Fibroblast of peridontal ligament (primary cell): ENCODE results near the gene JOSD1.

ENCODE experiments used
- DNase-seq: peaks from one replicate; pipeline ENCODE4 v3.0.0-alpha.2; 2010; ENCODE audit errors: extremely low read depth

Gene JOSD1

GRCh38 chr22:38713921-38714320 is 13.2 kb upstream of the JOSD1 start:
- DNase-seq: no peak

- DNase-seq: no peak
These were observed 11.9 kb upstream of the JOSD1 start for GRCh38 chr22:38712486-38713207.

- no peak for DNase-seq
These were observed 10.1 kb upstream of the JOSD1 start for GRCh38 chr22:38710866-38711265.

- DNase-seq: no peak
These were observed 9.6 kb upstream of the JOSD1 start for GRCh38 chr22:38710351-38710750.

- DNase-seq: no peak
These were observed 8.6 kb upstream of the JOSD1 start for GRCh38 chr22:38709306-38709705.

- no peak for DNase-seq
These were observed 7.2 kb upstream of the JOSD1 start for GRCh38 chr22:38707984-38708383.

- no peak for DNase-seq
These were observed 6.6 kb upstream of the JOSD1 start for GRCh38 chr22:38707346-38707745.

GRCh38 chr22:38706901-38707195 is 6.1 kb upstream of the JOSD1 start:
- no peak for DNase-seq

GRCh38 chr22:38706101-38706900 is 5.6 kb upstream of the JOSD1 start:
- DNase-seq: peak; percentile 54

GRCh38 chr22:38705235-38706100 is 4.7 kb upstream of the JOSD1 start, which contains the start of gene GTPBP1:
Gene GTPBP1 (plus strand): TSS chr22:38705944. CDS start chr22:38705956, 12 bp downstream.
- DNase-seq: peak; percentile 100

GRCh38 chr22:38704654-38705234 is 4.0 kb upstream of the JOSD1 start:
- DNase-seq: no peak

- peak; percentile 31 for DNase-seq
These were observed 414 bp downstream of the JOSD1 start for GRCh38 chr22:38700270-38700788.

GRCh38 chr22:38699784-38700183 is 959 bp downstream of the JOSD1 start:
- peak; percentile 69 for DNase-seq

GRCh38 chr22:38699143-38699542 is 1.6 kb downstream of the JOSD1 start:
- no peak for DNase-seq

GRCh38 chr22:38698407-38699094 is 2.2 kb downstream of the JOSD1 start:
- DNase-seq: no peak

- DNase-seq: peak; percentile 23
These were observed 3.2 kb downstream of the JOSD1 start for GRCh38 chr22:38697425-38698089.

- DNase-seq: peak; percentile 74
These were observed 3.9 kb downstream of the JOSD1 start for GRCh38 chr22:38696606-38697424.

GRCh38 chr22:38694940-38695339 is 5.8 kb downstream of the JOSD1 start:
- DNase-seq: no peak

GRCh38 chr22:38694049-38694448 is 6.7 kb downstream of the JOSD1 start:
- no peak for DNase-seq

- no peak for DNase-seq
These were observed 11.1 kb downstream of the JOSD1 start for GRCh38 chr22:38689651-38690050.
